Peyer's patch (tissue), 4 donors: ENCODE data around the gene LYL1.

ENCODE experiments used
- CTCF ChIP-seq, 6 experiments: fragments of 450-650 bp in 4 of 6; fragments of 200-600 bp in 2 of 6; sonication (generic) in 1 of 6; IDR thresholded peaks; one replicate each; pipeline ENCODE4 v1.5.1; 2017 to 2019; ENCODE audit warnings: antibody characterized with exemption in 6 of 6, mild to moderate bottlenecking in 3 of 6, moderate library complexity in 1 of 6
- POLR2A ChIP-seq, 2 donors: fragments of 450-650 bp; IDR thresholded peaks; one replicate each; pipeline ENCODE4 v1.5.1; 2017; ENCODE audit warnings: antibody characterized with exemption in 2 of 2, mild to moderate bottlenecking in 2 of 2, moderate library complexity in 2 of 2

GRCh38 chr19:13100031-13100588 lies 2.5 kb downstream of the LYL1 start:
- TF ChIP-seq CTCF (IDR thresholded peaks at IDR 0.05) (no peak), POLR2A (IDR thresholded peaks at IDR 0.05) (no peak)
